Measurements from ENCODE around the gene SELENON. TPM values are rescaled to one million over a fixed set of nuclear protein-coding genes. Genes with fewer than 3 reads are reported as not detected.

Gene SELENON
- total RNA-seq, 8 experiments from 2014 or later, result 10.5 to 56.7 (median 21.3) TPM

- in situ Hi-C loops (cut with MboI; ENCODE audit: low pct_unique_long_range_greater_than_20kb in 2 of 9, low sequenced_read_pairs in 9 of 9, unreplicated experiment in 9 of 9), result loop anchor here in 4 of 9 experiments (25.0 kb wide), 2 partner anchors 196 to 571 kb away; partner anchors contain the start of genes MAN1C1 (in 2 of the 4), RSRP1 (in 2 of the 4) and SYF2 (in 2 of the 4)
- no peak for ATAC-seq (replicated peaks in 6 of 8)
- 85 to 100% (median 95%) methylated on average over 2 to 16 of the region's 34 CpGs; no CpG with 5 or more reads in 7 of the 10 experiments for WGBS, 10 experiments
- Histone ChIP-seq H3K4me1 (replicated peaks in 1 of 2) (peaks cover 6 to 10% of the 10 kb centered on the region in 2 donors), H3K4me3 (no peak overlapping the region), H3K27ac (no peak overlapping the region)
Observed at GRCh38 chr1:25808481-25809244, 8.7 kb downstream of the SELENON start.

GRCh38 chr1:25809283-25809926 lies 9.4 kb downstream of the SELENON start:
- 87 to 100% (median 97%) methylated on average over 1 to 9 of the region's 18 CpGs; no CpG with 5 or more reads in 2 of the 10 experiments for WGBS, 10 experiments
- Histone ChIP-seq H3K4me3 (no peak overlapping the region), H3K27ac (no peak overlapping the region), H3K4me1 (replicated peaks in 1 of 2) (peaks cover 3 to 6% of the 10 kb centered on the region in 2 donors)
- ATAC-seq (replicated peaks in 6 of 8), result no peak
- in situ Hi-C loops (cut with MboI; ENCODE audit: low pct_unique_long_range_greater_than_20kb in 2 of 9, low sequenced_read_pairs in 9 of 9, unreplicated experiment in 9 of 9), result loop anchor here in 4 of 9 experiments (25.0 kb wide), 2 partner anchors 197 to 572 kb away; partner anchors contain the start of genes MAN1C1 (in 2 of the 4), RSRP1 (in 2 of the 4) and SYF2 (in 2 of the 4)

- peaks cover 2 to 6% of the 10 kb centered on the region in 2 donors for H3K4me1 ChIP-seq (replicated peaks in 1 of 2)
- WGBS, 10 experiments, result 100% methylated on average over 1 to 2 of the region's 7 CpGs; no CpG with 5 or more reads in 7 of the 10 experiments
- no peak overlapping the region for H3K27ac ChIP-seq
- in situ Hi-C loops (cut with MboI; ENCODE audit: low pct_unique_long_range_greater_than_20kb in 2 of 9, low sequenced_read_pairs in 9 of 9, unreplicated experiment in 9 of 9), result loop anchor here in 4 of 9 experiments (25.0 kb wide), 2 partner anchors 198 to 573 kb away; partner anchors contain the start of genes MAN1C1 (in 2 of the 4), RSRP1 (in 2 of the 4) and SYF2 (in 2 of the 4)
- H3K4me3 ChIP-seq, result no peak overlapping the region
- peak in 2 of 8 experiments; percentile 2 to 14 for ATAC-seq (replicated peaks in 6 of 8)
Observed at GRCh38 chr1:25809929-25810328, 9.9 kb downstream of the SELENON start.

DNA sequence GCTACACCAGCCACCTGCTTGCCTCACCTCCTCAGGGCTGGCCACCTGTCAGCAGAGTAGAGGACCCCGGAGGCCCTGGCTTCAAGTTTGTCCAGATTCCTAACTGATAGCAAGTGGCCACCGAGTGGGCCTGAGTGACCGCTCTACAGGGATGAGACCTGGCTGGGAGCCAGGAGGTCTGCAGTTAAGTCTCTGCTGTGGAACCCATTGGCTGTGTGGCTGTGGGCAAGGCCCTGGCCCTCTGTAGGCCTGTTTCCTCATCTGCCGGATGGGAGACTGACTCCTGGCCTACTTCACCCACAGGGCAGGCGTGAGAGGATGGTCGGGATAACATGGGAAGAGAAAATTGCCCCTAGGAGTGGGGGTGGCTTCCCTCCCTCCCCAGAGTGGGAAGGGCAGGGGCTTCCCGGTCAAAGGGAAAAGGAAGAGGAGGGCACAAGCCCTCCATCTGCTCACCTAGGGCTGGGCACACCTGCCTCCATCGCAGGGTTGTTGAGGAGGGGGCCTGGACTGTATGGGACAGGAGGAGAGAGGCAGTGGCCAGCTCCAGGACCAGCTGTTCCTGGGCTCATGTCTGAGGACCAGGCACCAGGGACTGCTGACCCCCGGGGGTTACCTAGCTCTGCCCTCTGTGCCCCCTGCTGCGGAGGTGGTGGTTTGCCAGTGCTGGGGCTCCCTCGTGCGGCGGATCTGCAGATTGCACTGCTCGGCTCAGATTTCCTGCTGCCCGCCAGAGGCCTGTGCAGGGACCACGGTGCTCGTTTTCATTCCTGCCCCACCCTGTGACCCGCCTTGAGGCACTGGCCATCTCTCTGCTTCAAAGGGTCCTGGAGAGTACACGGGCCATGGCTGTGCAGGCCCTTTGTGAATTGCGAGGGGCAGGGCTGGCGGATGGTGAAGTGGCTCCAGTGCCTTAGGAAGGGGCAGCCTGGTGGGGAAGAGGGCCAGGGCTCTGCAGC lies 10.6 kb downstream of the SELENON start:
- Histone ChIP-seq H3K4me1 (replicated peaks in 1 of 2) (peaks cover 0 to 6% of the 10 kb centered on the region in 2 donors), H3K4me3 (no peak overlapping the region), H3K27ac (no peak overlapping the region)
- peak; percentile 54 to 89 (median 67) for ATAC-seq (replicated peaks in 6 of 8)
- in situ Hi-C loops (cut with MboI; ENCODE audit: low pct_unique_long_range_greater_than_20kb in 2 of 9, low sequenced_read_pairs in 9 of 9, unreplicated experiment in 9 of 9), result loop anchor here in 4 of 9 experiments (25.0 kb wide), 2 partner anchors 198 to 573 kb away; partner anchors contain the start of genes MAN1C1 (in 2 of the 4), RSRP1 (in 2 of the 4) and SYF2 (in 2 of the 4)
- WGBS, 10 experiments, result 6 to 100% (median 60%) methylated on average over 2 to 17 of the region's 21 CpGs; no CpG with 5 or more reads in 3 of the 10 experiments

GRCh38 chr1:25811384-25812082 lies 11.5 kb downstream of the SELENON start:
- WGBS, 10 experiments, result 60 to 100% (median 84%) methylated on average over 1 to 11 of the region's 13 CpGs; no CpG with 5 or more reads in 1 of the 10 experiments
- no peak overlapping the region for H3K27ac ChIP-seq
- no peak overlapping the region for H3K4me3 ChIP-seq
- peaks cover 0 to 6% of the 10 kb centered on the region in 2 donors for H3K4me1 ChIP-seq (replicated peaks in 1 of 2)
- in situ Hi-C loops (cut with MboI; ENCODE audit: low pct_unique_long_range_greater_than_20kb in 2 of 9, low sequenced_read_pairs in 9 of 9, unreplicated experiment in 9 of 9), result loop anchor here in 4 of 9 experiments (25.0 kb wide), 2 partner anchors 199 to 574 kb away; partner anchors contain the start of genes MAN1C1 (in 2 of the 4), RSRP1 (in 2 of the 4) and SYF2 (in 2 of the 4)
- no peak for ATAC-seq (replicated peaks in 6 of 8)

- Histone ChIP-seq H3K4me3 (no peak overlapping the region), H3K27ac (no peak overlapping the region), H3K4me1 (replicated peaks in 1 of 2) (peaks cover 0 to 6% of the 10 kb centered on the region in 2 donors)
- in situ Hi-C loops (cut with MboI; ENCODE audit: low pct_unique_long_range_greater_than_20kb in 2 of 9, low sequenced_read_pairs in 9 of 9, unreplicated experiment in 9 of 9), result loop anchor here in 4 of 9 experiments (25.0 kb wide), 2 partner anchors 201 to 576 kb away; partner anchors contain the start of genes MAN1C1 (in 2 of the 4), RSRP1 (in 2 of the 4) and SYF2 (in 2 of the 4)
- no peak for ATAC-seq (replicated peaks in 6 of 8)
- WGBS, 10 experiments, result 60 to 88% (median 80%) methylated on average over 1 to 11 of the region's 11 CpGs; no CpG with 5 or more reads in 1 of the 10 experiments
Observed at GRCh38 chr1:25813071-25813733, 13.2 kb downstream of the SELENON start.

GRCh38 chr1:25813734-25814471 lies 13.9 kb downstream of the SELENON start:
- no peak overlapping the region for H3K27ac ChIP-seq
- H3K4me3 ChIP-seq, result no peak overlapping the region
- H3K4me1 ChIP-seq (replicated peaks in 1 of 2), result peaks cover 6 to 10% of the 10 kb centered on the region in 2 donors
- ATAC-seq (replicated peaks in 6 of 8), result no peak
- in situ Hi-C loops (cut with MboI; ENCODE audit: low pct_unique_long_range_greater_than_20kb in 2 of 9, low sequenced_read_pairs in 9 of 9, unreplicated experiment in 9 of 9), result loop anchor here in 4 of 9 experiments (25.0 kb wide), 2 partner anchors 202 to 577 kb away; partner anchors contain the start of genes MAN1C1 (in 2 of the 4), RSRP1 (in 2 of the 4) and SYF2 (in 2 of the 4)
- WGBS, 10 experiments, result 80 to 100% (median 89%) methylated on average over 1 to 17 of the region's 24 CpGs; no CpG with 5 or more reads in 4 of the 10 experiments

DNA sequence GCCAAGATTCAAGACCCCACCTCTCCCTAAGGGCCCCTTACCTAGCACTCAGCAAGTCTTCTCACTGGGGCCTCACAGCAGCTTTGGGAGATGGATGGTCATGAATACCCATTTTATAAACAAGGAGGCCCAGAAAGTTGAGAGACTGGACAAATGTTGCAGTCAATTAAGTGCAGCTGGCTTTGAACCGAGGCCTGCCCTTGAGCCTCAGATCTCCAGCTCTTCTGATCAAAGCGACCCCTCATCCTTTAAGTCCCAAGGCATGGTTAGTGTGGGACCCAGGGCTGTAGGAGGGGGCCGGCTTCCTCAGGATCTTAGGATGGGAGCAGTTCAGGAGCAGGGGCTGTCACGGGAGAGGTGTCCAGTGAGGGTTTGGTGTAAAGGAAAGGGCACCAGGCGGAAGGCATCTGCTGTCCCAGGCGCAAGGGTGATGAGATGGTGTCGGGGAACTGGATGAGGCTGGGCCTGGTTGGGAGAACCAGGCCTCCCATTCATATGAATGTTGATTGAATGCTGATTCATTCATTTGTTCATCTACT lies 14.6 kb downstream of the SELENON start:
- ATAC-seq (replicated peaks in 6 of 8), result no peak
- H3K4me3 ChIP-seq, result no peak overlapping the region
- in situ Hi-C loops (cut with MboI; ENCODE audit: low pct_unique_long_range_greater_than_20kb in 2 of 9, low sequenced_read_pairs in 9 of 9, unreplicated experiment in 9 of 9), result loop anchor here in 4 of 9 experiments (25.0 kb wide), 2 partner anchors 202 to 577 kb away; partner anchors contain the start of genes MAN1C1 (in 2 of the 4), RSRP1 (in 2 of the 4) and SYF2 (in 2 of the 4)
- 50 to 95% (median 93%) methylated on average over 1 to 7 of the region's 7 CpGs; no CpG with 5 or more reads in 5 of the 10 experiments for WGBS, 10 experiments
- peaks cover 8 to 12% of the 10 kb centered on the region in 2 donors for H3K4me1 ChIP-seq (replicated peaks in 1 of 2)
- H3K27ac ChIP-seq, result no peak overlapping the region

DNA sequence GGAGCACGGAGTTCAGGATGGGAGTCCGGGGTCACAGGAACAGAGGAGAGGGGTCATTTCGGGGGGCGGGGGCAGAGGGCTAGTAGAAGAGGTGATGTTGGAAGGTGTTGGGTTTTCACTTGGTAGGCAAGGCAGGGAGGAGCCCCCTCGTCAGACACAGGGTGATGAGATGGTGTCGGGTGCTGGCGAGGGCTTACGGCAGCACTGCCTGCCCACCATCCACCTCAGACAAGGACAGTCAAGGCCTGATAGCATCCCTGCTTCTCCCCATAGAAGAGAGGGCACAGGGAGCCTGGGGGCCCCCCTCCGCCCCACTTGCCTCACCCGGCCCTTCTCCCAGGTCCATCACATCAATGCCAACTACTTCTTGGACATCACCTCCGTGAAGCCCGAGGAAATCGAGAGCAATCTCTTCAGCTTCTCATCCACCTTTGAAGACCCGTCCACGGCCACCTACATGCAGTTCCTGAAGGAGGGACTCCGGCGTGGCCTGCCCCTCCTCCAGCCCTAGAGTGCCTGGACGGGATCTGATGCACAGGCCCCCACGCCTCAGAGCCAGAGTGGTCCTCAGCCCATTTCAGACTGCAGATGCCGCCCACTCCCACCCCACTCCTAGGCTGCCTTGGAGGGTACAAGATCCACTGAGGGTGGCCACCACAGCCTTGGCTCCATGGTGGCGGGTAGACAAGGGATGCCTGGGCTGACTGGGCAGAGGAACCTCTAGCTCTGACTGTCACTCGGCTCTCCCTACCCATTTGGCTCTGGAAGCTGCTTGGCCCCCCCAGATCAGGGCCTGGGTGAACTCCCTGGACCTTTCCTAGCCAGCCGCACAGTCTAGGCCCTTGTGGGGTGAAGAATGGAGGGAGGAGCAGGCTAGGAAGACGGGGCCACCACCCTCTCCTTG lies 15.5 kb downstream of the SELENON start:
- in situ Hi-C loops (cut with MboI; ENCODE audit: low pct_unique_long_range_greater_than_20kb in 2 of 9, low sequenced_read_pairs in 9 of 9, unreplicated experiment in 9 of 9), result loop anchor here in 4 of 9 experiments (25.0 kb wide), 2 partner anchors 203 to 578 kb away; partner anchors contain the start of genes MAN1C1 (in 2 of the 4), RSRP1 (in 2 of the 4) and SYF2 (in 2 of the 4)
- no peak for ATAC-seq (replicated peaks in 6 of 8)
- peaks cover 8 to 12% of the 10 kb centered on the region in 2 donors for H3K4me1 ChIP-seq (replicated peaks in 1 of 2)
- WGBS, 10 experiments, result 80 to 100% (median 95%) methylated on average over 1 to 7 of the region's 24 CpGs; no CpG with 5 or more reads in 5 of the 10 experiments
- no peak overlapping the region for H3K4me3 ChIP-seq
- no peak overlapping the region for H3K27ac ChIP-seq

Measured in motor neuron (in vitro differentiated cells).